ENCODE results near the gene ANKRD31.
A peak's percentile ranks its signal among the peaks of the same experiment; 100 is the strongest.

The ANKRD31 gene

GRCh38 chr5:75023368-75024159 is 213.1 kb downstream of the ANKRD31 start:
- DNase-seq = peak; percentile 15

GRCh38 chr5:75021800-75022199 is 214.9 kb downstream of the ANKRD31 start:
- no peak for DNase-seq

DNA sequence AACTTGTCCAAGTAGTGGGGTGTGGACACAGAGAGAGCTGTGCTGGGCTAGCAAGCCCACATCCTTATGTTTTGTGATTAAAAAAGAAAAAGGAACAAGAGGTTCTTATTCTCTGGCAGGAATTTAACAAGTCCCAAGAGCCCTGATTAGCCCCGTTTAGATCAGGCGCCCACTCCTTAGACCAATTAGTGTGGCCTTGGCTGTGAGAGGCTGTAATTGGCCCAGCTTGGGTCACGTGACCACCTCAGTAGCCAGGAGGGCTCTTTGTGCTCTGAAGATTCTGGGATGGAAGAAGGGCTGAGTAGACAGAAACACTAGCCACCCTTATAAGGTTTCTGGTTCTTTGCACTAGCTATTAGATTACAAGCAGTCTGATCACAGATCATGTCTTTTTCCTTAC is 215.5 kb downstream of the ANKRD31 start:
- no peak for DNase-seq

DNA sequence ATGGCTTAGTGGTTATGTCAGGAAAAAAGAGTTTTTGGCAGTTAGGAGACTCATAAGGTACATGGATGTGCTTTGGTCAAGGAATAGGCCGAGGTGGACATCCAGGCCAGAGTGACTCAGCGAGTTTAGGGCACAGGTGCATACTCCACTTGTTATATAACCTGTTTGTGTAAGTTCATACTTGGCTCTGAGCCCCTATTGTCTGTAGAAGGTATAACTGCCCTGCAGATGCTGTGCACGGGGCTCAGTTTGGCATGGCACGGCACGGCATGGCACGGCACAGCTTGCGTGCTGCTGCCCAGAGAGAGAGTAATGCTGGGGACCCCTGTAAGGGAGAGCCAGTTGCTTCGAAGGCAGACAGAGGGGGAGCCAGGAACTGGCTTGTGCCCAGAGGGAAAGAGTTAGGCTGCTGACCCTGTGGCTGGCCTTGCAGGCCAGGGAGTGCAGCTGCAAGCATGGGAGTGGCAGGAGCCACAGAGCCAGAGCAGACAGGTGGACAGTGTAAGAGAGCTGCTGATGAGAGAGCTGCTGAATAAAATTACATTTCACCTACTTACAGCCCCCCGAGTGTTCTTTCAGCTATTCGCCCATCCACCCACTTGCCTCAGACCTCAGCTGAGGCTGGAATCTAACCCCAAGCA is 216.5 kb downstream of the ANKRD31 start:
- DNase-seq = no peak

DNA sequence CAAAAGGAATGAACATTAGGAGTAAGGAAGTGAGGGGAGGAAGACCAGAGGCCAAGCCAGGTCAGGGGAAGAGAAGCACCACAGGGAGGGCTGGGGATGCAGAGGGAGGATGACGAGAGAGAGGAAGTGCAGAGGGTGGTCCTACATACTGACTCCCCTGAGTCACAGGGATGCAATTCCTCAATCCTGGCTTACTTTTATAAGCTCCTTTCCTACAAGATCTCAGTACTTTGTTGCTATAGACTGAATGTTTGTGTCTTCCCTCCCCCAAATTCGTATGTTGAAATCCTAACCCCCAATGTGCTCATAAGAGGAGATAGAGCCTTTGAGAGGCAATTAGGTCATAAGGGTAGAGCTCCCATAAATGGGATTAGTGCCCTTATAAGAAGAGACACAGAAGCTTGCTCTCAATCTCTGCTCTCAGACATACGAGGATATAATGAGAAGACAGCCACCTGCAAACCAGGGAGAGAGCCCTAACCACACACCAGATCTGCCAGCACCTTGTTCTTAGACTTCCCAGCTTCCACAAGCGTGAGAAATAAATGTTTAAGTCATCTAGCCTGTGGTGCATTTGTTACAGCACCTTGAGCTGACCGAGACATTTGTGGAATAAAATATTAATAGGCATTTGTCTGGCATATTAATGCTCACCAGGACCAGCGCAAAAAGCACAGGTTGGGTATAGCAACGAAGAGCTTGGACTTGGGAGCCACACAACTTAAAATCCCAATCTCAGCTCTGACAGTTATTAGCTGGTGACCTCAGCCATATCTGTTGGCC is 217.7 kb downstream of the ANKRD31 start:
- DNase-seq = no peak
